AG04450 (cell line): ENCODE results near the gene PLCE1. TPM values are rescaled to one million over a fixed set of nuclear protein-coding genes. Genes with fewer than 3 reads are reported as not detected.
"Not testable (repeated sequence)": the region's sequence is repeated elsewhere in the genome, so short reads cannot be mapped to it uniquely, and the experiment has no call there.

Experiments used
- CTCF ChIA-PET: fragments of 300-600, 350-600 bp; formaldehyde crosslinking; extraction: SDS; loops from one replicate; lab custom pipeline; 2022; ENCODE audit warnings: antibody characterized with exemption, inconsistent platforms; lab: Charles Lee
- POLR2A ChIA-PET: fragments of 350-600 bp; formaldehyde crosslinking; extraction: SDS; loops from one replicate; lab custom pipeline; 2021; ENCODE audit warnings: antibody characterized with exemption, inconsistent platforms; lab: Yijun Ruan, JAX
- DNase-seq: peaks from one replicate; pipeline ENCODE4 v3.0.0-alpha.2; 2011; ENCODE audit warnings: low read depth, low spot score
- H3K27ac ChIP-seq: one replicate; pipeline ENCODE4 v1.5.1; 2012; ENCODE audit warnings: low read depth, low read length, control low read depth
- H3K27me3 ChIP-seq: one replicate; pipeline ENCODE4 v1.6.0; 2012; ENCODE audit warnings: low read length; ENCODE audit not compliant: control insufficient read depth, insufficient read depth
- H3K4me3 ChIP-seq: 2 replicates; pipeline ENCODE4 v1.5.1; 2011; ENCODE audit warnings: mild to moderate bottlenecking, low read depth, low read length, control low read depth
- H3K9me3 ChIP-seq: 2 replicates; pipeline ENCODE4 v1.5.1; 2012; ENCODE audit warnings: low read length; ENCODE audit not compliant: control insufficient read depth, insufficient read depth
- CTCF ChIP-seq: IDR thresholded peaks from 2 replicates; pipeline ENCODE4 v1.5.1; 2011; ENCODE audit warnings: low read depth, low read length, control low read depth, inconsistent platforms
- polyA plus RNA-seq: library from polyadenylated mRNA; depleted of rRNA; stranded (reverse); fragments of >200 nt; gene quantifications from 2 replicates; pipeline ENCODE4 v1.2.3, GENCODE V29; 2011

Gene PLCE1
- polyA plus RNA-seq, 1 experiment, result 2.2 TPM

- no peak for DNase-seq
- Histone ChIP-seq H3K27me3 (no peaks in the 10 kb centered on the region), H3K9me3 (no peaks in the 10 kb centered on the region), H3K4me3 (no peak overlapping the region), H3K27ac (no peak overlapping the region)
- CTCF ChIA-PET, result interaction anchor here (1.7 kb wide), 1 partner anchor 481 kb away, joined by 6 read pairs; no protein-coding TSS in a partner anchor
- POLR2A ChIA-PET, result no interaction called here
- TF ChIP-seq CTCF, result no peak
Observed at GRCh38 chr10:93963434-93963833, 30.3 kb upstream of the PLCE1 start.

- DNase-seq, result no peak
- ChIA-PET POLR2A (no interaction called here), CTCF (interaction anchor here (0.6 kb wide), 1 partner anchor 19 kb away, joined by 3 read pairs; no protein-coding TSS in a partner anchor)
- no peak overlapping the region for H3K27ac ChIP-seq
- H3K4me3 ChIP-seq, result no peak overlapping the region
- TF ChIP-seq CTCF, result no peak
- H3K27me3 ChIP-seq, result no peaks in the 10 kb centered on the region
- H3K9me3 ChIP-seq, result no peaks in the 10 kb centered on the region
Observed at GRCh38 chr10:93965911-93966310, 27.8 kb upstream of the PLCE1 start.

GRCh38 chr10:93967756-93968155 is 26.0 kb upstream of the PLCE1 start:
- H3K27ac ChIP-seq, result no peak overlapping the region
- H3K9me3 ChIP-seq, result no peaks in the 10 kb centered on the region
- H3K4me3 ChIP-seq, result no peak overlapping the region
- H3K27me3 ChIP-seq, result no peaks in the 10 kb centered on the region
- no peak for DNase-seq
- ChIA-PET POLR2A (no interaction called here), CTCF (interaction anchor here (0.6 to 1.0 kb wide), 2 partner anchors 9 to 46 kb away, joined by 3 read pairs; no protein-coding TSS in a partner anchor)
- no peak for TF ChIP-seq CTCF

GRCh38 chr10:93968540-93968945 is 25.2 kb upstream of the PLCE1 start:
- no peaks in the 10 kb centered on the region for H3K9me3 ChIP-seq
- POLR2A ChIA-PET, result interaction anchor here (0.7 kb wide), 1 partner anchor 345 kb away, joined by 9 read pairs; no protein-coding TSS in a partner anchor
- H3K4me3 ChIP-seq, result no peak overlapping the region
- H3K27me3 ChIP-seq, result no peaks in the 10 kb centered on the region
- no peak overlapping the region for H3K27ac ChIP-seq
- DNase-seq, result no peak
- CTCF ChIA-PET, result interaction anchor here (1.0 kb wide), 1 partner anchor 9 kb away, joined by 3 read pairs; no protein-coding TSS in a partner anchor
- TF ChIP-seq CTCF, result no peak

- H3K4me3 ChIP-seq, CTCF ChIA-PET, H3K27ac ChIP-seq, H3K9me3 ChIP-seq, DNase-seq, H3K27me3 ChIP-seq: not testable (repeated sequence)
- POLR2A ChIA-PET, result interaction anchor here (0.7 kb wide), 1 partner anchor 346 kb away, joined by 13 read pairs; no protein-coding TSS in a partner anchor
Observed at GRCh38 chr10:93970433-93971010, 23.2 kb upstream of the PLCE1 start.
